CD4-positive, alpha-beta T cell treated with Interleukin-1 beta for 1 hour (primary cell): ENCODE results near the gene NAP1L4.
A peak's percentile ranks its signal among the peaks of the same experiment; 100 is the strongest.

Experiments used
- DNase-seq, 2 donors: peaks; one replicate each; pipeline ENCODE4 v3.0.0-alpha.2; 2020 to 2022

Gene NAP1L4

GRCh38 chr11:2902784-2903671 lies 89.1 kb downstream of the NAP1L4 start:
- DNase-seq = no peak

DNA sequence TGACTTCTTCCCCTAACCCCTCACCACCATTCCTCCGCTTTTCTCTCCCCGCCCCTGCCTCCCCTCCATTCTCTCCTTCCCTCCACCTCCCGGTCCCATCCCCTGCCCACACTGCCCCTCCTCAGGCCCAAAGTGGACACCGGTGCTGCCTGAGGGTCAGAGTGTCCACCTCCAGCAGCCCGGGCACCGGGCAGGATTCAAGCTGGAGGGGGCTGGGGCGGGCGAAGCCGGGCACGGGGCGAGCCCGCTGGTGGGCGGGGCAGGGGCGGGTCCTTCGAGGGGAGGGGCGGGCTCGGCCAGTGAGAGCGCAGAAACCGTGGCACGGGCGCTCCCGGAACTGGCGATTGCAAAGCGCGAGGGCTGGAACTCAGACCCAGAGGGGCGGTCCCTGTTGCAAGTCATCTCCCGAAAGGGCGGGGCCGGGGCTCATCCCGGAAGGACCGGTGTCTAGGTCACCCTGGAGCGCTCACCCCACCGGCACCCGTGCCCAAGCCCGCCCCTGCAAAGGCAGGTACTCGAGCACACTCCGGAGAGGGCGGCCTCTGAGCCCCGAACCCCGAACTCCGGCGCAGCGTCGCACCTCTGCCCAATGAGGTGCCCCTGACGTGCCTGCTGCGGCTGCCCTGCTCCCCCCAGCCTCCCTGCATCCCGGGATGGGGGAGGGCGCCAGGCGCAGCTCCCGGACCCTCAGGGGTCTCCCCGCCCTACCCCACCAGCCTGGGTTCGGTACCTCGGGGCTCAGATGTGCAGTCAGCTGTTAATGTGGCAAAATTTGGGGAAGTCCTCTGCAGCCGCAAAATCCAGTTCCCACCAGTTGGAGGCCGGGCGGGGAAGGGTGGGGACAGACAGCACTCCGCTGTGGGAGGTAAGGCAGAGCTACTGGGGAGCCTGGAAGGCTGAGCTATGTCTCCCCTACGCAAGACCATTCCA lies 90.0 kb downstream of the NAP1L4 start:
- peak; percentile 93 to 94 for DNase-seq

DNA sequence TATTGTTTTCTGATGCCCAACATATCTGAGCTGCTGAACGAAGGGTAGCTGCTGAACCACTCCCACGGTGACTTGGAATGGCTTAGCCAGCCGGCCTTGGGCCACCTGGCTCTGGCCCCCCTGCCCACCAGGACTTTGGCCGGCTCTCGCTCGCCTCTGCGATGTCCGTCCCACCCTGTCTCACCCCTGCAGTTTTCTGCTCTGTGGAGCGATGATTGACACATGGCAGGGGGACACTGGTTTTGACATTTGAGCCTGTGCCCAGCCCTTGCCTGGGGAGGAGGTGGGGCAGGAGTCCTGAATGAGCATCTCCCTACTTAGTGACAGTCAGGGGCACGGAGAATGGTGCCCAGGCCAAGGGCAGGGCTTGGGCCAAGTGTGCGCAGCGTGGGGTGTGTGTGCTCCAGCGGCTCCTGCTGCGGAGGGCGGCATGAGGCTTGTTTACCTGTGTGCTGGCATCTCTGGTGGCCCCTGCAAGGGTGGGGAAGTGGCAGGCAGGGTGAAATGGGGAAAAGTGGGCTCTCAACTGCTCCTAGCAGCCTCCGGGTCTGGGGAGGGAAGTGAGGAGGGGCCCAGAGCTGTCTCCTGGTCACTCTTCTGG lies 90.8 kb downstream of the NAP1L4 start:
- no peak for DNase-seq

DNA sequence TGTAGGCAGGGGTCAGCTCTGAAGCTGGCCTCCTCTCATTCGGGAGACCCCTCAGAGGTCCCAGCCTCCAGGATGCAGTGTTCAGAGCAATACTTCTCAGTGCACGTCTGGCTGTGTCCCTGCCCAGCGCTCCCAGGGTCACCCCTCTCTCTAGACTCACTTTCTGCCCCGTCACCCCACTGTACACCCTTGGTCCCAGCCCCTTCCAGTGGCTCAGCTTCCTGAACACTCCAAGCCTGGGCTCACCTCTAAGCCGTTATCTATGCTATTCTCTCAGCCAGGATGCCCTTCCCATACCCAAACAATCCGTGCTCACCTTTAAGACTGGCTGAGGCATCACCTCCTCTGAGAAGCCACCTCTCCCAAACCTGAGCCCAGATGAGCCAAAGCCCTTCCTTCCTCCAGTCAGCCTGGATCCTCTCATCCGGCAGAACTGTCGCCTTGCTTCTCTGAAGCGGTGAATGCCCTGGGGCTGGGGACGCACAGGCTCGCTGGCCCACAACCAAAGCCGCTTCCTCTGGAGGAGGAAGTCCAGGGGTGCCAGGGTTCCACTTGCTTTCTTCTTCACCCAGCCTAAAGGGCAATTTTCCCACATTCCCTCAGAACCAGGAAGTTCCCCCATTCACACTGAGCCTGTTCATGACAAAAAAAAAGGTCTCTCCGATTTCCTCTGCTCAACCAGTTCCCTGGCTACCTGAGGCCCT lies 92.9 kb downstream of the NAP1L4 start:
- DNase-seq = peak in 1 of 2 donors; percentile 40

DNA sequence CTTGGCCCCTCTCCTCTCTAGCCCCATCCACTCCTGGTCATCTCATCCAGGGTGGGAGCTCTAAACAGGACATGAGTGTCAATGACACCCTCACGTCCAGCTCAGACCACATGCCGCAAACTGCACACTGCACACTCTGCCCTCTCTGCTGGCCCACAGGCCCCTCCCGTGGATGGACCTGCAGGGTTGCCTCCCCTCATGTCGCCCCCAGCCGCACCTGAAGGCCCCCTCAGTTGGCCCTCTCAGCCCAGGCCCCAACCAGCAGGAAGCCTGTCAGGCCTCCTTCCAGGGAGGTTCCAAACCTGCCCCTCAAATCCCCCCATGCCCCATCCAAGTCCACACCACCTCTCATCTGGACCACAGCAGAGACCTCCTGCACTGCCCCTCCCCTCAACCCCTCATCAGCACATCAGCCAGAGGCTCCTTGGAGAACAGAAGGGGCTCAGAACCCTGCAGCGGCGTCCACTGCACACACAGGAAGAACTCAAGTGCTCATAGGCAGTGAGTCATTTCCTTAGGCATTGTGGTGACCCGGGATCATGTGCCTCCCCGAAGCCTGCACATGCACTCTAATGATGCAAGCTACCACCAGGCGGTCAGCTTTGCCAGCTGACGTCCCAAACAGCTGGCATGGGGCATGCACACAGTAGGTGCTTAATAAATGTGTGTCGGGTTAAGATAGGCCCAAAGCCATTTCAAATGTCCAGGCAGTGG lies 93.6 kb downstream of the NAP1L4 start:
- DNase-seq = peak; percentile 57 to 77

GRCh38 chr11:2897048-2897447 lies 95.1 kb downstream of the NAP1L4 start:
- DNase-seq = no peak

GRCh38 chr11:2896047-2896446 lies 96.1 kb downstream of the NAP1L4 start:
- no peak for DNase-seq
